PC-9 (cell line): ENCODE data around the gene PCK2. TPM values are rescaled to one million over a fixed set of nuclear protein-coding genes. Genes with fewer than 3 reads are reported as not detected.

ENCODE experiments used
- BruUV-seq: library from RNA; stranded (reverse); fragments of 400-500 nt; replicated peaks from 2 replicates; lab custom pipeline; 2021; lab: Mats Ljungman, UMichigan
- CTCF ChIA-PET: fragments of 300-600 bp; sonication (Branson Sonifier 250); formaldehyde crosslinking; loops from one replicate; lab custom pipeline; 2022; ENCODE audit warnings: antibody characterized with exemption; lab: Charles Lee
- POLR2A ChIA-PET: fragments of 300-600 bp; sonication (Branson Sonifier 250); formaldehyde crosslinking; loops from one replicate; lab custom pipeline; 2022; ENCODE audit warnings: antibody characterized with exemption; ENCODE audit not compliant: unreplicated experiment; lab: Charles Lee
- DNase-seq, 2 experiments: peaks; one replicate each; pipeline versions ENCODE4 v3.0.0 to v3.0.0-alpha.2; 2015 to 2022; ENCODE audit warnings: mixed read lengths in 1 of 2
- H2AFZ ChIP-seq: fragments of 200-600 bp; sonication (generic); 2 replicates; pipeline ENCODE4 v1.8.1; 2017; ENCODE audit warnings: antibody characterized with exemption
- H3F3A ChIP-seq: fragments of 200-600 bp; sonication (generic); 2 replicates; pipeline ENCODE4 v1.8.1; 2017; ENCODE audit warnings: antibody characterized with exemption, mild to moderate bottlenecking, low read depth; ENCODE audit not compliant: insufficient read depth
- H3K27ac ChIP-seq: fragments of 200-600 bp; sonication (generic); 2 replicates; pipeline ENCODE4 v1.6.1; 2016; ENCODE audit warnings: mixed run types
- H3K27me3 ChIP-seq: fragments of 200-600 bp; sonication (generic); 2 replicates; pipeline ENCODE4 v1.6.1; 2016; ENCODE audit warnings: low read depth, mixed run types; ENCODE audit not compliant: insufficient read depth
- H3K36me3 ChIP-seq: fragments of 200-600 bp; sonication (generic); 2 replicates; pipeline ENCODE4 v1.6.1; 2016; ENCODE audit warnings: low read depth, mixed run types
- H3K4me1 ChIP-seq: fragments of 200-600 bp; sonication (generic); replicated peaks from 2 replicates; pipeline ENCODE4 v1.6.1; 2016; ENCODE audit warnings: mixed run types; ENCODE audit not compliant: insufficient read depth
- H3K4me2 ChIP-seq: fragments of 200-600 bp; sonication (generic); 2 replicates; pipeline ENCODE4 v1.6.1; 2017; ENCODE audit warnings: mixed run types
- H3K4me3 ChIP-seq: fragments of 200-600 bp; sonication (generic); 2 replicates; pipeline ENCODE4 v1.6.1; 2016; ENCODE audit warnings: mixed run types
- H3K79me2 ChIP-seq: fragments of 200-600 bp; sonication (generic); 2 replicates; pipeline ENCODE4 v1.6.1; 2017; ENCODE audit warnings: low read depth, mixed run types
- H3K9me2 ChIP-seq: fragments of 200-600 bp; sonication (generic); 2 replicates; pipeline ENCODE4 v1.8.1; 2017; ENCODE audit warnings: mild to moderate bottlenecking; ENCODE audit not compliant: insufficient read depth
- H3K9me3 ChIP-seq: fragments of 200-600 bp; sonication (generic); 2 replicates; pipeline ENCODE4 v1.8.1; 2016; ENCODE audit warnings: low read depth; ENCODE audit not compliant: insufficient read depth
- H4K20me1 ChIP-seq: fragments of 200-600 bp; sonication (generic); 2 replicates; pipeline ENCODE4 v1.8.1; 2017; ENCODE audit not compliant: insufficient read depth
- EZH2 ChIP-seq: fragments of 200-600 bp; sonication (generic); IDR thresholded peaks from 2 replicates; pipeline ENCODE4 v1.8.0; 2017; ENCODE audit warnings: antibody characterized with exemption, low read depth
- intact Hi-C: fragments of 100-400 bp; cut with micrococcal nuclease; formaldehyde crosslinking; loops from one replicate; pipeline ENCODE4 v1.10.0; 2022; ENCODE audit not compliant: unreplicated experiment
- total RNA-seq: library from RNA; stranded (reverse); gene quantifications from 2 replicates; pipeline ENCODE4 v1.2.3, GENCODE V29; 2021
- TF ChIP-seq, protein P1 (sequence below): fragments of 200-600 bp; sonication (generic); conservative IDR thresholded peaks from 2 replicates; pipeline ENCODE4 v1.6.1; 2017; ENCODE audit warnings: mixed run types, antibody characterized with exemption, mild to moderate bottlenecking, moderate library complexity

Gene PCK2
- total RNA-seq, 1 experiment from 2014 or later: 77.4 TPM

DNA sequence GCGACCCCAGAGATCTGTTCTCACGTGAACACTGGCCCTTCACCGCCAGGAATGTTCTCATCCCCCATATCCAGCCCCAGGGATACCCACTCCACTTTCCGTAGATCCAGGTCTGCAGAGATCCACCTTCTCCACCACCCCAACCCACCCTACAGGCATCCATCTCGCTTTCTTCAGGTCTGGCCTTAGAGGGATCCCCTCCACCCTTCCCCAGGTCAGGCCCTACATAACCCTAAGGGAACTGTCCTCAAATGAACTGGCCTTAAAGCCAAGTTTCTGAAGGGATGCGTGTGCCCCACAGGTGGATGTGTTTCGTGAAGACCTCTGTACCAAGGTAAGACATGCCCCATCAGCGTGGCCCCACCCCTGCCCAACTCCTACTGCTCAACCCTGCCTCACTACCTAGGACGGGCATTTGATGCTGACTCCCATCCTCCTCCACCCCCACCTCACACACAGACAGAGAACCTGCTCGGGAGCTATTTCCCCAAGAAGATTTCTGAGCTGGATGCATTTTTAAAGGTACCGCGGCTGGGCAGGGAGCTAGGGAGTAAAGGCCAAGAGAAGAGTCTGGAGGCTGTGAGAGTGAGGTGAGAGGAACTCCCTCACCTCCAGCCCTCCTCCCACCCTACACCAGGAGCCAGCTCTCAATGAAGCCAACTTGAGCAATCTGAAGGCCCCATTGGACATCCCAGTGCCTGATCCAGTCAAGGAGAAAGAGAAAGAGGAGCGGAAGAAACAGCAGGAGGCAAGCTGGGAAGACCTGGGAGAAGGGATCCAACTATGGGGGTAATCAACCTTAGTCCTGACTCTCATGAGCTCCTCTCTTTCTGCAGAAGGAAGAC lies 42.8 kb downstream of the PCK2 start:
- H3K4me3 ChIP-seq: peak overlapping the region; percentile 87
- TSS peak; percentile 50 for BruUV-seq
- intact Hi-C loops: no loop called here
- H3F3A ChIP-seq: peaks cover 10% of the 10 kb centered on the region
- DNase-seq: no peak
- no peaks in the 10 kb centered on the region for H3K36me3 ChIP-seq
- peaks cover 20% of the 10 kb centered on the region for H3K4me1 ChIP-seq
- no peaks in the 10 kb centered on the region for H3K9me2 ChIP-seq
- CTCF ChIA-PET: interaction anchor here (1.3 to 1.4 kb wide), 2 partner anchors 24 to 79 kb away, joined by 4 to 6 read pairs; partner anchors contain the start of gene IRF9
- H4K20me1 ChIP-seq: no peaks in the 10 kb centered on the region
- H3K79me2 ChIP-seq: peaks cover 21% of the 10 kb centered on the region
- H3K27me3 ChIP-seq: no peaks in the 10 kb centered on the region
- H2AFZ ChIP-seq: no peak overlapping the region
- no peaks in the 10 kb centered on the region for H3K9me3 ChIP-seq
- POLR2A ChIA-PET: interaction anchor here (0.5 to 0.8 kb wide), 4 partner anchors 9 to 663 kb away, joined by 3 to 5 read pairs (median 4); partner anchors contain the start of gene TM9SF1
- TF ChIP-seq EZH2: no peak
- TF ChIP-seq, protein P1, sequence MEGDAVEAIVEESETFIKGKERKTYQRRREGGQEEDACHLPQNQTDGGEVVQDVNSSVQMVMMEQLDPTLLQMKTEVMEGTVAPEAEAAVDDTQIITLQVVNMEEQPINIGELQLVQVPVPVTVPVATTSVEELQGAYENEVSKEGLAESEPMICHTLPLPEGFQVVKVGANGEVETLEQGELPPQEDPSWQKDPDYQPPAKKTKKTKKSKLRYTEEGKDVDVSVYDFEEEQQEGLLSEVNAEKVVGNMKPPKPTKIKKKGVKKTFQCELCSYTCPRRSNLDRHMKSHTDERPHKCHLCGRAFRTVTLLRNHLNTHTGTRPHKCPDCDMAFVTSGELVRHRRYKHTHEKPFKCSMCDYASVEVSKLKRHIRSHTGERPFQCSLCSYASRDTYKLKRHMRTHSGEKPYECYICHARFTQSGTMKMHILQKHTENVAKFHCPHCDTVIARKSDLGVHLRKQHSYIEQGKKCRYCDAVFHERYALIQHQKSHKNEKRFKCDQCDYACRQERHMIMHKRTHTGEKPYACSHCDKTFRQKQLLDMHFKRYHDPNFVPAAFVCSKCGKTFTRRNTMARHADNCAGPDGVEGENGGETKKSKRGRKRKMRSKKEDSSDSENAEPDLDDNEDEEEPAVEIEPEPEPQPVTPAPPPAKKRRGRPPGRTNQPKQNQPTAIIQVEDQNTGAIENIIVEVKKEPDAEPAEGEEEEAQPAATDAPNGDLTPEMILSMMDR: no peak
- peak overlapping the region; percentile 79 for H3K4me2 ChIP-seq
- no peak overlapping the region for H3K27ac ChIP-seq

DNA sequence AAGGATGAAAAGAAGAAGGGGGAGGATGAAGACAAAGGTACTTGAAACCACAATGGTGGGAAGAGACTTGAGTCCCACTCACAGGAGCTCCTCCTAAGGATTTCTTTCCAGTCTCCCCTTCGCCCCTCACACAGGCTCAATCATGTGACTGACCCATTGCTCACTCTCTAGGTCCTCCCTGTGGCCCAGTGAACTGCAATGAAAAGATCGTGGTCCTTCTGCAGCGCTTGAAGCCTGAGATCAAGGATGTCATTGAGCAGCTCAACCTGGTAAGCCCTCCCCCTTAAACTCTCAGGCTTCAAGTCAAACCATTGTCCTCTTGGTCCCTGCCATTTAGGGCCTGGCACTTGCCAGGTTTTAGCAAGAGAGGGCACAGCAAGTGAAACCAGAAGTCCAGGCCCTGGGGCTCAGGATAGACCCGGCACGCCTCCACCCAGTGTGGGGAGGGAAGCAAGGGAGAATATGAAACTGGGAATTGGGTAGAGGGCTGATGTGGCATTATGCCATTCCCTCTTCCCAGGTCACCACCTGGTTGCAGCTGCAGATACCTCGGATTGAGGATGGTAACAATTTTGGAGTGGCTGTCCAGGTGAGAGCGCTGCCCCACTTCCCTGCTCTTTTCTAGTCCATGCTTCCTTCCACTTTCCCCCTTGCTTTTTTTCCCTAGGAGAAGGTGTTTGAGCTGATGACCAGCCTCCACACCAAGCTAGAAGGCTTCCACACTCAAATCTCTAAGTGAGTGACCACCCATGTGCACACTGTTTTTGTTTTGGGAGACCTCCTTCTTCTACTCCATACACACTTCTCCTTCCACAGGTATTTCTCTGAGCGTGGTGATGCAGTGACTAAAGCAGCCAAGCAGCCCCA lies 43.7 kb downstream of the PCK2 start:
- no peak overlapping the region for H3K4me3 ChIP-seq
- no TSS peak for BruUV-seq
- H3K27ac ChIP-seq: no peak overlapping the region

More for the DNA sequence above, 43.7 kb downstream of the PCK2 start:
- peaks cover 14% of the 10 kb centered on the region for H3F3A ChIP-seq
- ChIA-PET POLR2A (interaction anchor here (0.6 to 0.8 kb wide), 3 partner anchors 8 to 294 kb away, joined by 4 to 5 read pairs (median 5); partner anchors contain the start of gene TM9SF1), CTCF (no interaction called here)
- DNase-seq: no peak
- no peaks in the 10 kb centered on the region for H3K27me3 ChIP-seq
- H3K9me2 ChIP-seq: no peaks in the 10 kb centered on the region
- H2AFZ ChIP-seq: no peak overlapping the region
- peaks cover 20% of the 10 kb centered on the region for H3K4me1 ChIP-seq
- no peaks in the 10 kb centered on the region for H3K9me3 ChIP-seq
- no peak overlapping the region; the same call in 1 of the 2 replicates for H3K4me2 ChIP-seq
- H4K20me1 ChIP-seq: no peaks in the 10 kb centered on the region
- TF ChIP-seq, protein P1: no peak
- no peak for TF ChIP-seq EZH2
- H3K36me3 ChIP-seq: no peaks in the 10 kb centered on the region
- intact Hi-C loops: no loop called here
- peaks cover 21% of the 10 kb centered on the region for H3K79me2 ChIP-seq
